ENCODE results near the gene DDX42. TPM values are rescaled to one million over a fixed set of nuclear protein-coding genes. Genes with fewer than 3 reads are reported as not detected.

Gene DDX42
- total and polyA plus RNA-seq, 2 experiments from 2014 or later, result 31.1 to 79.9 TPM

- peaks cover 88% of the 10 kb centered on the region for H3K79me2 ChIP-seq
- H3K4me2 ChIP-seq, result no peak overlapping the region
- no peaks in the 10 kb centered on the region for H3K9me2 ChIP-seq (replicated peaks; ENCODE audit: insufficient read depth)
- no peak for DNase-seq (ENCODE audit: low spot score)
- no peak overlapping the region for H3K4me3 ChIP-seq
- peaks cover 6% of the 10 kb centered on the region for H3K4me1 ChIP-seq (ENCODE audit: insufficient read depth)
- peaks cover 15% of the 10 kb centered on the region for H4K20me1 ChIP-seq (ENCODE audit: insufficient read depth, poor library complexity, severe bottlenecking)
- no peak overlapping the region for H3K27ac ChIP-seq
- H3K36me3 ChIP-seq (replicated peaks; ENCODE audit: insufficient read depth, low read depth), result no peaks in the 10 kb centered on the region
- H2AFZ ChIP-seq, result no peak overlapping the region
- TF ChIP-seq, protein P1, sequence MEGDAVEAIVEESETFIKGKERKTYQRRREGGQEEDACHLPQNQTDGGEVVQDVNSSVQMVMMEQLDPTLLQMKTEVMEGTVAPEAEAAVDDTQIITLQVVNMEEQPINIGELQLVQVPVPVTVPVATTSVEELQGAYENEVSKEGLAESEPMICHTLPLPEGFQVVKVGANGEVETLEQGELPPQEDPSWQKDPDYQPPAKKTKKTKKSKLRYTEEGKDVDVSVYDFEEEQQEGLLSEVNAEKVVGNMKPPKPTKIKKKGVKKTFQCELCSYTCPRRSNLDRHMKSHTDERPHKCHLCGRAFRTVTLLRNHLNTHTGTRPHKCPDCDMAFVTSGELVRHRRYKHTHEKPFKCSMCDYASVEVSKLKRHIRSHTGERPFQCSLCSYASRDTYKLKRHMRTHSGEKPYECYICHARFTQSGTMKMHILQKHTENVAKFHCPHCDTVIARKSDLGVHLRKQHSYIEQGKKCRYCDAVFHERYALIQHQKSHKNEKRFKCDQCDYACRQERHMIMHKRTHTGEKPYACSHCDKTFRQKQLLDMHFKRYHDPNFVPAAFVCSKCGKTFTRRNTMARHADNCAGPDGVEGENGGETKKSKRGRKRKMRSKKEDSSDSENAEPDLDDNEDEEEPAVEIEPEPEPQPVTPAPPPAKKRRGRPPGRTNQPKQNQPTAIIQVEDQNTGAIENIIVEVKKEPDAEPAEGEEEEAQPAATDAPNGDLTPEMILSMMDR (IDR thresholded peaks at IDR 0.05; ENCODE audit: poor library complexity), result no peak
- TF ChIP-seq EZH2phosphoT487 (IDR thresholded peaks at IDR 0.05; ENCODE audit: low read depth, severe bottlenecking, unreplicated experiment) (no peak), EZH2 (IDR thresholded peaks at IDR 0.05; ENCODE audit: borderline replicate concordance) (no peak)
- H3K9me3 ChIP-seq (ENCODE audit: low read depth), result no peaks in the 10 kb centered on the region
- no peaks in the 10 kb centered on the region for H3K27me3 ChIP-seq
- 95% methylated on average over 7 of the region's 7 CpGs for WGBS (ENCODE audit: low lambda C conversion rate, missing lambda C conversion rate)
These were observed 5.5 kb upstream of the DDX42 start for GRCh38 chr17:63768433-63768832.

GRCh38 chr17:63772801-63773271 is 1.1 kb upstream of the DDX42 start:
- Histone ChIP-seq H4K20me1 (ENCODE audit: insufficient read depth, poor library complexity, severe bottlenecking) (peaks cover 32% of the 10 kb centered on the region), H3K4me2 (peak overlapping the region; percentile 77), H3K4me3 (peak overlapping the region; percentile 61), H3K27me3 (no peaks in the 10 kb centered on the region), H2AFZ (peak overlapping the region; percentile 44), H3K4me1 (ENCODE audit: insufficient read depth) (peaks cover 6% of the 10 kb centered on the region), H3K27ac (peak overlapping the region; percentile 92), H3K79me2 (peaks cover 86% of the 10 kb centered on the region), H3K9me3 (ENCODE audit: low read depth) (no peaks in the 10 kb centered on the region), H3K9me2 (replicated peaks; ENCODE audit: insufficient read depth) (no peaks in the 10 kb centered on the region), H3K36me3 (replicated peaks; ENCODE audit: insufficient read depth, low read depth) (no peaks in the 10 kb centered on the region)
- DNase-seq (ENCODE audit: low spot score), result no peak
- TF ChIP-seq, protein P1 (IDR thresholded peaks at IDR 0.05; ENCODE audit: poor library complexity), result no peak
- TF ChIP-seq EZH2 (IDR thresholded peaks at IDR 0.05; ENCODE audit: borderline replicate concordance) (no peak), EZH2phosphoT487 (IDR thresholded peaks at IDR 0.05; ENCODE audit: low read depth, severe bottlenecking, unreplicated experiment) (no peak)
- WGBS (ENCODE audit: low lambda C conversion rate, missing lambda C conversion rate), result 9% methylated on average over 7 of the region's 7 CpGs

GRCh38 chr17:63773272-63774140 is 464 bp upstream of the DDX42 start, which contains the start of gene CCDC47:
Gene CCDC47 (minus strand): TSS chr17:63773597. CDS start chr17:63766175, 7,422 bp downstream.
- no peaks in the 10 kb centered on the region for H3K27me3 ChIP-seq
- H4K20me1 ChIP-seq (ENCODE audit: insufficient read depth, poor library complexity, severe bottlenecking), result peaks cover 38% of the 10 kb centered on the region
- peak within 1 kb of the TSS; percentile 61 for H3K4me3 ChIP-seq
- WGBS (ENCODE audit: low lambda C conversion rate, missing lambda C conversion rate), result under 1% methylated on average over 74 of the region's 74 CpGs
- H2AFZ ChIP-seq, result peak within 1 kb of the TSS; percentile 44
- H3K4me2 ChIP-seq, result peak within 1 kb of the TSS; percentile 77
- peaks cover 6% of the 10 kb centered on the region for H3K4me1 ChIP-seq (ENCODE audit: insufficient read depth)
- no peaks in the 10 kb centered on the region for H3K9me2 ChIP-seq (replicated peaks; ENCODE audit: insufficient read depth)
- no peaks in the 10 kb centered on the region for H3K36me3 ChIP-seq (replicated peaks; ENCODE audit: insufficient read depth, low read depth)
- H3K79me2 ChIP-seq, result peaks cover 86% of the 10 kb centered on the region
- peak; percentile 99 for DNase-seq (ENCODE audit: low spot score)
- no peaks in the 10 kb centered on the region for H3K9me3 ChIP-seq (ENCODE audit: low read depth)
- H3K27ac ChIP-seq, result peak within 1 kb of the TSS; percentile 96
- no peak for TF ChIP-seq EZH2 (IDR thresholded peaks at IDR 0.05; ENCODE audit: borderline replicate concordance)
- no peak for TF ChIP-seq EZH2phosphoT487 (IDR thresholded peaks at IDR 0.05; ENCODE audit: low read depth, severe bottlenecking, unreplicated experiment)
- TF ChIP-seq, protein P1 (IDR thresholded peaks at IDR 0.05; ENCODE audit: poor library complexity), result no peak

All from hepatocyte (in vitro differentiated cells).